ACHN (cell line): Measurements from ENCODE around the gene NCK2.

Source experiments
- DNase-seq: peaks from one replicate; pipeline ENCODE4 v3.0.0-alpha.2; 2015
- in situ Hi-C: cut with HindIII; loops from 2 replicates; pipeline ENCODE4 v1.10.0; 2017; ENCODE audit warnings: low sequenced_read_pairs, low pct_ligation_motif_present, low pct_unique_long_range_greater_than_20kb

Gene NCK2

GRCh38 chr2:105821428-105822125 lies 76.9 kb downstream of the NCK2 start:
- in situ Hi-C loops = no loop called here
- no peak for DNase-seq

- DNase-seq = no peak
- in situ Hi-C loops = no loop called here
Measured at GRCh38 chr2:105822186-105822585, 77.5 kb downstream of the NCK2 start.

GRCh38 chr2:105824446-105824845 lies 79.7 kb downstream of the NCK2 start:
- in situ Hi-C loops = no loop called here
- no peak for DNase-seq

- DNase-seq = no peak
- in situ Hi-C loops = no loop called here
Measured at GRCh38 chr2:105827351-105828096, 82.8 kb downstream of the NCK2 start.

- in situ Hi-C loops = no loop called here
- no peak for DNase-seq
Measured at GRCh38 chr2:105828558-105828957, 83.8 kb downstream of the NCK2 start.

- in situ Hi-C loops = no loop called here
- no peak for DNase-seq
Measured at GRCh38 chr2:105834931-105835330, 90.2 kb downstream of the NCK2 start.

GRCh38 chr2:105836341-105836740 lies 91.6 kb downstream of the NCK2 start:
- DNase-seq = no peak
- in situ Hi-C loops = no loop called here

- in situ Hi-C loops = no loop called here
- no peak for DNase-seq
Measured at GRCh38 chr2:105836840-105837692, 92.4 kb downstream of the NCK2 start.

GRCh38 chr2:105839793-105840192 lies 95.1 kb downstream of the NCK2 start:
- no peak for DNase-seq
- in situ Hi-C loops = no loop called here

- DNase-seq = no peak
- in situ Hi-C loops = no loop called here
Measured at GRCh38 chr2:105840933-105841332, 96.2 kb downstream of the NCK2 start.

GRCh38 chr2:105841551-105841950 lies 96.8 kb downstream of the NCK2 start:
- no peak for DNase-seq
- in situ Hi-C loops = no loop called here

GRCh38 chr2:105842555-105842954 lies 97.8 kb downstream of the NCK2 start:
- DNase-seq = no peak
- in situ Hi-C loops = no loop called here

GRCh38 chr2:105843476-105844374 lies 99.0 kb downstream of the NCK2 start:
- in situ Hi-C loops = no loop called here
- DNase-seq = no peak

- no peak for DNase-seq
- in situ Hi-C loops = no loop called here
Measured at GRCh38 chr2:105845976-105846375, 101.3 kb downstream of the NCK2 start.

GRCh38 chr2:105847056-105847455 lies 102.3 kb downstream of the NCK2 start:
- DNase-seq = no peak
- in situ Hi-C loops = no loop called here

GRCh38 chr2:105848367-105848766 lies 103.7 kb downstream of the NCK2 start:
- no peak for DNase-seq
- in situ Hi-C loops = no loop called here

- in situ Hi-C loops = no loop called here
- DNase-seq = no peak
Measured at GRCh38 chr2:105849431-105850179, 104.9 kb downstream of the NCK2 start.

GRCh38 chr2:105852066-105852465 lies 107.4 kb downstream of the NCK2 start:
- no peak for DNase-seq

More at GRCh38 chr2:105852066-105852465, 107.4 kb downstream of the NCK2 start:
- in situ Hi-C loops = no loop called here
